KMS-11 (cell line): ENCODE data around the gene PPP2R3A.

ENCODE experiments used
- H2AFZ ChIP-seq: fragments of 200-600 bp; sonication (generic); 2 replicates; pipeline ENCODE4 v1.6.1; 2016; ENCODE audit warnings: antibody characterized with exemption, mixed run types, low read depth
- H3K27ac ChIP-seq: fragments of 200-600 bp; sonication (generic); 2 replicates; pipeline ENCODE4 v1.6.1; 2016; ENCODE audit warnings: mild to moderate bottlenecking, mixed run types
- H3K27me3 ChIP-seq: fragments of 200-600 bp; sonication (generic); 2 replicates; pipeline ENCODE4 v1.6.1; 2017; ENCODE audit warnings: mild to moderate bottlenecking, low read depth, mixed run types, moderate library complexity; ENCODE audit not compliant: insufficient read depth
- H3K36me3 ChIP-seq: fragments of 200-600 bp; sonication (generic); 2 replicates; pipeline ENCODE4 v1.6.1; 2017; ENCODE audit warnings: mild to moderate bottlenecking, mixed run types; ENCODE audit not compliant: insufficient read depth
- H3K4me1 ChIP-seq: fragments of 200-600 bp; sonication (generic); 2 replicates; pipeline ENCODE4 v1.6.1; 2016; ENCODE audit warnings: mild to moderate bottlenecking, low read depth, mixed run types; ENCODE audit not compliant: poor library complexity, severe bottlenecking
- H3K4me2 ChIP-seq: fragments of 200-600 bp; sonication (generic); 2 replicates; pipeline ENCODE4 v1.7.0; 2016; ENCODE audit warnings: mild to moderate bottlenecking, mixed run types
- H3K4me3 ChIP-seq: fragments of 200-600 bp; sonication (generic); IDR thresholded peaks from 2 replicates; pipeline ENCODE4 v1.6.1; 2017; ENCODE audit warnings: low read depth, low read length, mixed read lengths; ENCODE audit not compliant: insufficient read depth
- H3K79me2 ChIP-seq: fragments of 200-600 bp; sonication (generic); 2 replicates; pipeline ENCODE4 v1.6.1; 2016; ENCODE audit warnings: low read depth, mixed run types; ENCODE audit not compliant: insufficient read depth
- H3K9ac ChIP-seq: fragments of 200-600 bp; sonication (generic); 2 replicates; pipeline ENCODE4 v1.6.1; 2016; ENCODE audit warnings: mild to moderate bottlenecking, mixed run types
- H4K20me1 ChIP-seq: fragments of 200-600 bp; sonication (generic); 2 replicates; pipeline ENCODE4 v1.6.1; 2016; ENCODE audit warnings: mild to moderate bottlenecking, mixed run types; ENCODE audit not compliant: insufficient read depth
- CTCF ChIP-seq: fragments of 200-600 bp; sonication (generic); conservative IDR thresholded peaks from 2 replicates; pipeline ENCODE4 v1.6.1; 2017; ENCODE audit warnings: low read depth, mild to moderate bottlenecking, antibody characterized with exemption, low read length, moderate library complexity, mixed read lengths

The PPP2R3A gene

GRCh38 chr3:135944831-135945230 lies 20.7 kb upstream of the PPP2R3A start:
- TF ChIP-seq CTCF = no peak
- no peak overlapping the region for H3K4me2 ChIP-seq
- no peak overlapping the region for H3K9ac ChIP-seq
- no peak overlapping the region for H3K4me3 ChIP-seq
- no peaks in the 10 kb centered on the region for H3K79me2 ChIP-seq
- no peaks in the 10 kb centered on the region for H4K20me1 ChIP-seq
- no peaks in the 10 kb centered on the region for H3K4me1 ChIP-seq
- H3K27me3 ChIP-seq = no peaks in the 10 kb centered on the region
- no peak overlapping the region for H2AFZ ChIP-seq
- H3K36me3 ChIP-seq = no peaks in the 10 kb centered on the region
- H3K27ac ChIP-seq = no peak overlapping the region

- Histone ChIP-seq H2AFZ (no peak overlapping the region), H3K79me2 (no peaks in the 10 kb centered on the region), H3K36me3 (no peaks in the 10 kb centered on the region), H4K20me1 (no peaks in the 10 kb centered on the region), H3K4me2 (no peak overlapping the region), H3K27ac (no peak overlapping the region), H3K9ac (no peak overlapping the region), H3K4me3 (no peak overlapping the region), H3K27me3 (no peaks in the 10 kb centered on the region), H3K4me1 (no peaks in the 10 kb centered on the region)
- no peak for TF ChIP-seq CTCF
Measured at GRCh38 chr3:135950941-135951340, 14.6 kb upstream of the PPP2R3A start.

GRCh38 chr3:135964160-135964955 lies 1.2 kb upstream of the PPP2R3A start:
- no peaks in the 10 kb centered on the region for H4K20me1 ChIP-seq
- peak overlapping the region; percentile 41; the same call in 1 of the 2 replicates for H2AFZ ChIP-seq
- peaks cover 12% of the 10 kb centered on the region for H3K4me1 ChIP-seq
- H3K4me3 ChIP-seq = no peak overlapping the region
- no peak overlapping the region for H3K9ac ChIP-seq
- no peak overlapping the region for H3K4me2 ChIP-seq
- H3K27me3 ChIP-seq = no peaks in the 10 kb centered on the region
- no peaks in the 10 kb centered on the region for H3K36me3 ChIP-seq
- TF ChIP-seq CTCF = no peak
- H3K79me2 ChIP-seq = no peaks in the 10 kb centered on the region
- H3K27ac ChIP-seq = no peak overlapping the region

GRCh38 chr3:135965129-135965505 lies 411 bp upstream of the PPP2R3A start:
- Histone ChIP-seq H3K9ac (no peak overlapping the region), H3K36me3 (no peaks in the 10 kb centered on the region), H3K27ac (no peak overlapping the region), H3K79me2 (no peaks in the 10 kb centered on the region), H4K20me1 (no peaks in the 10 kb centered on the region), H2AFZ (peak overlapping the region; percentile 41), H3K4me3 (no peak overlapping the region), H3K4me2 (0 out of 2 replicates have a peak overlapping the region, but pooled peaks have one; percentile 11), H3K27me3 (no peaks in the 10 kb centered on the region), H3K4me1 (peaks cover 12% of the 10 kb centered on the region)
- no peak for TF ChIP-seq CTCF
